ENCODE results near the gene KSR2.

Gene KSR2

DNA sequence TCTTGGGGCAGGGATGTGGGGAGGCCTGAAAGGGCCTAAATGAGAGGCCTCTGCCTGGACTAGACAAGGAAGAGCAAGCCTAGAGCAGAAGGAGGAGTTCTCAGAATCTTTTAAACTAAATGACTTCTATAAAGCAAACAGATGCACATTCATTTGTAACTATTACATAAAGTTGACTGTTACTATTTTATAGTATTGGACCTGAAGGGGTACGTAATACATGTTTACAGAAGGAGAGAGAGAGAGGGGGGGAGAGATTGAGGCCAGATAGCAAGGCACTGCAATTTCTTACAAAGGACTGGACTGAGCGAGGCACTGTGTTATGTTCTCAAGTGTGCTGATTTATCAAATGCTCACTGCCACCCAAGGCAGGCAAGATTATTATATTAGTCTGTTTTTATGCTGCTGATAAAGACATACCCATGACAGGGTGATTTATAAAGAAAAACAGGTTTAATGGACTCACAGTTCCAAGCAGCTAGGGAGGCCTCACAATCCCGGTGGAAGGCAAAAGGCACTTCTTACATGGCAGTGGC is 391.6 kb downstream of the KSR2 start:
- DNase-seq (ENCODE audit: low read depth), result no peak

DNA sequence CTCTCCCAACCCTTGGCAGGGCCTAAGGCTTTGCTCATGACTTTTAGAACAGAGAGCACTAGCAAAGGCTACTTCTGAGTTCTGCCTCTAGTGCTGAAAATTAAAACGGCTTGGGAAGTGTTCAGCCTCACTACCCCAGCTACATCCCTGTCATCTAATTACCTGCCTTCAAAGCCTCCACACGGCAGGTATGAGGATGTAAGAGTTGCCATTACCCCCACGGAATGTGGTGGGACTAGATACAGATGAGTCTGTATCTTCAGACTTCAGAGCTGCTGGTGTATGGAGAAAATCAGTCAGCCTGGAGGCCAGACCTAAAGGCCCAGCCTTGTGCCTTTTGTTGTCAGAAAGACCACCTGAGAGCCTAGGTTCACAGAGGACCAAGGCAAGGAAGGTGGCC is 392.7 kb downstream of the KSR2 start:
- no peak for DNase-seq (ENCODE audit: low read depth)

DNA sequence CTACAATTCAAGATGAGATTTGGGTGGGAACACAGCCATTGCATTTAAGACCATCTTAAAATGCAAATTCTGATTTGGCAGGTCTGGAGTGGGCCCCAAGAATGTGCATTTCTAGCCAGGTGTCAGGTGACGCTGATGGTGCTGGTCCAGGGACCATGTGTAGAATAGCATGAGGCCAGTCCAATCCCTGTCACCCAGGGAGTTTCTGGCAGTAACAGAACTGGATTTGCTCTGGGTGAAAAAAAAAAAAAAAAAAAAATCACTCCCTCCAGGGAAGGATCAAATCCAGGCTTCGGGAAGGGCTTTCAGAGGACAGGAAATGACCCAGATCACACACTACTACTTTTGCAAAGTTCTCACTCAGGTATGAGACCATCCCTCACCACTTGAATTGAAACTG is 394.1 kb downstream of the KSR2 start:
- DNase-seq (ENCODE audit: low read depth), result no peak

DNA sequence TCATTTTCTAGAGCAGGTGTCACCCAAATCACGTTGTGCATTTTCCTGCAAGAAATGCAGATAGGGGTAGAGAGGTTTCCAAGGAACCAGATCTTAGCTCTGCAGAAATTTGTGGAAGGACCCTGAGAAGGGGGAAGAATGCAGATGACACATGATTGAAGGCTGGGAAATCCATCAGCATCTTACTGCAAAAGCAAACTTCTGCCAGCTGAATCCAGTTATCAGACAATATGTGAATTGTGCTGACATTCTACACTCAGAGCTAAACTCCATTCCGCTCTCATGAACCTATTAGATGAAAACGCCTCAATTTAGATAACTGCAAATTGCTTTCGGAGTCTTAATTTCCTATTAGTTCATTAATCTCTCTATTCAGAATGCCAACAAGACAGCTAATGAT is 396.0 kb downstream of the KSR2 start:
- DNase-seq (ENCODE audit: low read depth), result no peak

DNA sequence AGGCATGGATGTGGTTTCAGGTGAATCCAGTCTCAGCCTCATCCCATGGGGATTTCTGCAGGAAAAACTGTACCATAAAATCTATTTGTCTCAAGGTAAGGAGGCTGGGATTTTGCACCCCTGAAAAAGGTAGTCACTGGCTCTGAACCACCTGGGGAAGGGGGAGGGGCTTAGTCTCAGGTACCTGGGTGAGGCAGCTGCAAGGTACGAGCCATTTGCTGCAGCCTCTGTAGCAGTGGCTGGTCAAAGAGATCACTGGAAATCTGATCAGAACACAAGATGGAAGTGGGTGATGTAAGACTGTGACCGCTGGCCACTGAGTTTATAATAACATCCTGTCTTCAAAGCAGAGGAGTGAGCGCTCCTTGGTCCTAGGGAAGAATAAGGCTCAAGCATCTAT is 397.5 kb downstream of the KSR2 start:
- no peak for DNase-seq (ENCODE audit: low read depth)

DNA sequence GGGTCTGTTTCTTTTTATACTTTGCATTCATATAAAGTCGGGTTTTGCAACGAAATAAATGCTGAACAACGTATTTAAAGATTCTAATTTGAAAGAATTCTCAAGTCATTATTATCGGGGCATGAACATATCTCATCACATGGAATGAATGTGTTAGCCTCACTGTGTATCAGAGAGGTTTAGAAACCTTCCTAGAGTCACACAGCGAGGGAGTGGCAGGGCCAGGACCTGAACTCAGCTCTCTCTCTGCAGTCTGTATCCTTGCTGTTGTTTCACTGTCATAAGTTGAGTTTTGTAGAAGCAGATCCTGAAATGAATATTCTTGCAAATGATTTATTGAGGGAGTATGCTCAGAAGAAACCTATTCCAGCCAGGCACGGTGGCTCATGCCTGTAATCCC is 398.2 kb downstream of the KSR2 start:
- no peak for DNase-seq (ENCODE audit: low read depth)

DNA sequence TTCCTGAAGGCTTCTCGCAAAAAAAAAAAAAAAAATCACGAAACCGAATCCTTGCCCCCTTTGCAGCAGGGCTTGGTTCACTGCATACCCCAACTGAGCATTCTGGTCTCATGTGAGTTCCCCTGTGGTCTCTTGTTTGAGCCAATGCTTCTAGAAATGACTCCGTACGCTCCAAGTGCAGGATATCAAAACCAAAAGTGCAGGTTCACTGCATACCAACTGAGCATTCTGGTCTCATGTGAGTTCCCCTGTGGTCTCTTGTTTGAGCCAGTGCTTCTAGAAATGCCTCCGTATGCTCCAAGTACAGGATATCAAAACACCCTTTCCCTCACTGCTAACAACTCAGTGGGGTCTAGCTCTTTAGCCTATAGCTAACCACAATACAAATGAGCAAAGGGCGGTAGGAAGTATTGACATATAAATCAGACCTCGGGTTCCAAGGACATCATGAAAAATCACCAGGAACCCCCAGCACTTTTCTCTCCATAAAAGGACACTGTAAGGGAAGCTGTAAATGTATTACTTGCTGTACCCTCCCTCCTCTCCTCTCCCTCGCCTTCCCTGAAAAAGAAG is 401.1 kb downstream of the KSR2 start:
- DNase-seq (ENCODE audit: low read depth), result no peak

DNA sequence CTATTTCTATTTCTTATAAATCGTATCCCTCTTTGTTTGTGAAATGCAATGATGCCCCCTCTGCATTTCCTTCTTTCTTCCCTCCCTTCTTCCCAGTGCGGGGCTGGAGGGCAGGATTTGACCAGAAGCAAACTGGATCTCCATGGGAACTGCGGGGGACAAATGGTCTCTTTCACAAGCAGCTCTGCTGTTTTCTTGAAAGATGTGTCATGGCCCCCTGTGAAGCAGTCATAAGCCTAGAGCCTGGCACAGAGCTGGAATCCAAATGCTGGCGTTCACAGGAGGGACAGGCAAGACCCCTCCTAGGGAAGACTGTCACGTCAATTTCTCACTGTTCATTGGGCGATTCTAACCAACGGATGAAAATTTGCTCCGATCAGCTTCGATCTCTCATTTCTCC is 403.9 kb downstream of the KSR2 start:
- no peak for DNase-seq (ENCODE audit: low read depth)

DNA sequence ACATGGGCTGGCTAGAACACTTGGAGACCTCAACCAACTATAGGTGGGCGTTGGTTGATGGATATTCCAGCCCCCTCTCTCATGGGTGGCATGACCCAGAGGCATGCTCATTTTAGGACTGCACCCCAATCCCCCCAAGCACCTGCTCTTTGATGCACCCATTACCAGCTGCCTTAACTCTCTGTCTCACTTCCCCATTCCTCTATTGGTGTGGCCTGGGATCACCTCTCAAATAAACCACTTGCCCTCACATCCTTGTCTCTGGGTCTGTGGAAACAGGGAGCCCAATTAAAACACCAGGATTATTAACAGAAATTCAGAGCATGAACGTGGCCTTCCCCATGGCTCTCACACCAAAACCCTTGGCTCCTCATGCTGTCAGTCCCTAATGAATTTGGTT is 405.1 kb downstream of the KSR2 start:
- no peak for DNase-seq (ENCODE audit: low read depth)

DNA sequence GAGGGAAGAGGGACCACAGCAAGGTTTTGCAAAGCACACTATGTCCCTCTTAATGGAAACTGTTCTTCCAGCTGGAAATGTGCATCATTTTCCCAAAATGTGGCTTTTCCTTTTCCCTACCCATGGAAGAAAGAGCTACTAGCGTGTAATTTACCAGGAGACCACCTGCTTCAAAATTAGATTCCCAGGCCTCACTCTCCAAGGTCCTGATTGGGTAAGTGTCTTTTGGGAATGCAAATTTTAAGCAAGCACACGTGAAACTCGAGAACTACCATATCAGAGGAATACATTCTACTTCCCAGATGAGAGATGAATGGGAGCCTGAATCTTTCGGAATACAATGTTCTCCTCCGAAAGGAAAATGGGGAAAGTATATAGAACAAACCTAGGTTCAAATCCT is 405.8 kb downstream of the KSR2 start:
- no peak for DNase-seq (ENCODE audit: low read depth)

DNA sequence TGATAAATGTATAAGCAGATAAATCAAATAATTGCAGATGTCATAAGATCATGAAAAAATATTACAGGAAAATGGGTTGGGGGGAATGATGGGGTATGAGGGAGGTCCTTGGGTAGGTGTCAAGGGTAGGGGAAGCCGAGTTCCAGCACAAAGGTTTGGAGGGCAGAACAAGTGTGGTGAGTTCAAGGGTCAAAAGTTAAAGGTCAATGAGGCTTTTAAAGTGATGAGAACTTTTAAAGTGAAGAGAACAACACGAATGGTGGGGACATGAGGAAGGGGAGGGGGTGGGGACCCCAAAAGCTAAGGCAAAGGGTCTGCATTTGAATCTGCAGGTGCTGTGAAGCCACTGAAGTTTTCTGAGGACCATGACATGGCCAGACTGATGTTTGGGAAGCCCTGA is 406.8 kb downstream of the KSR2 start:
- no peak for DNase-seq (ENCODE audit: low read depth)

DNA sequence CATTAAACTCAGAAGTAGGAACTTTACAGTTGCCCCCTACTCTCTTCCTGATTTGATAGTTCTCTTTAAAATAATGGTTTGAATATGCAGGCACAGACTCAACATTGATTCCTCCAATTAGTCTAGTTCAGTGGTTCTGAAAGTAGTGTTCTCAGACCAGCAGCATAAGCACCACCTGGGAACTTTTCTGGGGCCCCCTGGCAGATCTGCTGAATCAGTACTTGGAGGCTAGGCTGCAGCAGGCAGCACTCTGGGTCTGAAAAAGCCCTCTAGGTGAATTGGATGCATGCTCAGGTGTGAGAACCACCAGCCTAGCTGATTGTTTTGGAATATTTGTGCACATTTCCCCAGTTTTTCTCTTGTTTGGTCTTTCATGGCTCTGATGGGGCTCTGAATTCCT is 408.8 kb downstream of the KSR2 start:
- no peak for DNase-seq (ENCODE audit: low read depth)

DNA sequence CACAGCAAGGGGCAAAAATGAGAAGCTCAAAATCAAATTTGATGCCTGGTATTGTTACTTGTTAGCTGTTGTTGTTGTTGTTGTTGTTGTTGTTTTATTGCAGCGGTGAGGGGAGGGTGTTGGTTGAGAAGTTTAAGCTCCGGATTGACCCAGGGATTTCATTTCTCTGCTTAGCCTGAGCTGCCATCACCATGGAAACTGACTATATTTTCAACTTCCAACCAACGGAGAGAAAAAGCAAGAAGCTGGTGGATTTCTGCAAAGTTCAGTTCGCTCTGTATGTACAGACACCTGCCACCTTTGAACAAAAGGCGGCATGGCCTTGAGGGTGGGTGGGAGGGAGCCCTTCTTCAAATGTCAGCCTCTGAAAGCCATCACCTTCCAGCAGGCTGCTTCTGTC is 412.9 kb downstream of the KSR2 start:
- no peak for DNase-seq (ENCODE audit: low read depth)

DNA sequence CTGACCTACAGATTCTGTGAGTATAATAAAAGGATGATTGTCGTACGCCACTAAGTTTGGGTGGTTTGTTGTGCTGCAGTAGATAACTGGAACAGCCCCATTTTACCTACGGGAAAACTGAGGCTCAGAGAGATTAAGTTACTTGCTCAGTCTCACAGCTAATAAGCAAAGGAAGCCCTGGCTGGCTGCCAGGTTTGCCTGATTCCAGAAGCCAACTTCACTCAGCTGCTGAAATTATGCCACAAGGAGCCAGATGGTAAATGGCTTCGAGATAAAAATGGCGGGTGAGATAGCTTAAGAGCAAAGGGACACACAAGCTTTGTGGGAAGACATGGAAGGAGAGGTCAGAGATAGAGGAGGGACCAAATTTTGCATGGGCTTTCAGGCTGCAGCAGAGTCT is 415.8 kb downstream of the KSR2 start:
- DNase-seq (ENCODE audit: low read depth), result no peak

DNA sequence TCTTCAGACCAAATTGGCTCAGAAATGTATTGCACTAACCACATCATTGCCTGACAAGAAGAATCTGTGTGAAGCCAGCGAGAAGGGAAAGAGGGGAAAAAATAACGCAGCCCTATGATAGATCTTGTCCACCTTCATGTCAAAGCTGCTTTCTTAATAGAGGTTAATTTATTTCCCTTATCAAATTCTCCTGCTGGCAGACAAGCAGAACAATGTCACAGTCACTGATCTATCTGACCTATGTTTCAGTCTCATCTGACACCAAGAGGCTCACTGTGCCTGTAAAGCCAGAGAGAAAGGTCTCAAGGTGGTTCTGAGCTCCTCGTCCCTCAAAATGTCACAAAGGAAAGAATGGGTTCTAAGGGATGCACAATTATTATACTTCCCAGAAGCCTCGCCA is 417.1 kb downstream of the KSR2 start:
- DNase-seq (ENCODE audit: low read depth), result no peak

DNA sequence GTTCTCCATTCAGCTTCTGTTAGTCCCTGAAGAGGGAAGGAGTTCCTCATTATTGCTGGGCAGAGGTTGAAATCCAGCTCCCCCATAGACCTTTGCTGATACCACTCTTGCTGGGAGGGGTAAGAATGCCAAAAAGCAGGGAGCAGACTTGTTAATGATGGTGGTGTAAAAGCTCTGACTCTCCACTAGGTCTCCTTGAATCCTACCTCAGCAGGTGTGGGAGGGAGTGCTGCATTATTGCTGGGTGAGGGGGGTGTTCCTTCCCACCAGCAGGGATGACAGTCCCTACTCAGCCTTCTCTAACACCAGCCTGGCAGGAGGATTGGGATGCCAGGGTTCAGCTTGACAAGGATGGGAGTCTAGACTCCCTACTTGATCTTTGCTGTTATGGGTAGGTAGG is 421.6 kb downstream of the KSR2 start:
- no peak for DNase-seq (ENCODE audit: low read depth)

DNA sequence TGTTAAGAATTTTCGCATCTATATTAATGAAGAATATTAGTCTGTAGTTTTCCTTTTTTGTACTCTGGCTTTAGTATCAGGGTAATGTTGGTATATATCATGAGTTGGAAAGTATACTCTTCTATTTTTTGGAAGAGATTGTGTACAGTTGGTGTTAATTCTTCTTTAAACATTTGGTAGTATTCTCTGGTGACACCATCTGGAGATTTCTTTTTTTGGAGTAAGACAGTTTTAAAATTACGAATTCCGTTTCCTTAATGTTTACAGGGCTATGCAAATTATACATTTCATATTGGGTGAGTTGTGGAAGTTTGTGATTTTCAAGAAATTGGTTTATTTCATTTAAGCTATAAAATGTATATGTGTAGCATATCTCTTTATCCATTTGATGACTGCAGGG is 423.6 kb downstream of the KSR2 start:
- no peak for DNase-seq (ENCODE audit: low read depth)

DNA sequence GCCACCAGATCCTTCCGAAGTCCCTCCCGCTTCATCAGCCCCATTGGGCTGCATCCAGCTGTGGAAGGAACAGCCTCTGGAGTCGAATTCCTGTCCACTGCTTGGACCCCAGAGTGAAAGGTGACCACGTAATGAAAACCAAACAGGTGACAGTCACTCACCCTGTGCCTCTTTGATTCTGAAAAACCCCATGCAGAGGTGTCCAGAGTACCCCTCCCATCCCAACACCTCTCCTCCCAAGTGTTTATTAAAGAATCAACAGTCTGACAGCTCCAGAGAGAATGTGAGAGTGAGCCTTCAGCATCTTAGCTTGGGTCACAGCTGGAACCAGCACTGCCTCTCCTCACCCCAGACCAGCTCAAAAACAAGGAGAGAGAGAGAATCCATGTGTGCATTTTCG is 428.8 kb downstream of the KSR2 start:
- no peak for DNase-seq (ENCODE audit: low read depth)

DNA sequence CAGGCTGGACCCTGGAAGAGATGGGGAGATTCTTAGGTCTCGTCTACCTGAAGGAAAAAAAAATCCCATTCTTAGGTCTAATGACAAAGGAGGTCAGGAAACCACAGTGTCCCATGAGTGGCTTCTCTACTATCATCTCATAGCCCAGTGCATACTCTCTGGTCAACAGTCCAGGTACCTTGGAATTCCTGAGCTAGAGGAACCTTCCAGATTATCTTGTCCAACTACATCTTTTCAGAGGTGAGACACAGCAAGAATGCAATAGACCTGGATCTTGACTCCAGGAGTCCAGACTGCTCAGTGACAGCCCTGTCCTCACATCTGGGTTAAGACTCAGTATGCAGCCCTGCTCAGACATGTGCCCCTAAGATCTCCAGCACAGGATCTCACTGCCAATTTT is 429.9 kb downstream of the KSR2 start:
- DNase-seq (ENCODE audit: low read depth), result no peak

DNA sequence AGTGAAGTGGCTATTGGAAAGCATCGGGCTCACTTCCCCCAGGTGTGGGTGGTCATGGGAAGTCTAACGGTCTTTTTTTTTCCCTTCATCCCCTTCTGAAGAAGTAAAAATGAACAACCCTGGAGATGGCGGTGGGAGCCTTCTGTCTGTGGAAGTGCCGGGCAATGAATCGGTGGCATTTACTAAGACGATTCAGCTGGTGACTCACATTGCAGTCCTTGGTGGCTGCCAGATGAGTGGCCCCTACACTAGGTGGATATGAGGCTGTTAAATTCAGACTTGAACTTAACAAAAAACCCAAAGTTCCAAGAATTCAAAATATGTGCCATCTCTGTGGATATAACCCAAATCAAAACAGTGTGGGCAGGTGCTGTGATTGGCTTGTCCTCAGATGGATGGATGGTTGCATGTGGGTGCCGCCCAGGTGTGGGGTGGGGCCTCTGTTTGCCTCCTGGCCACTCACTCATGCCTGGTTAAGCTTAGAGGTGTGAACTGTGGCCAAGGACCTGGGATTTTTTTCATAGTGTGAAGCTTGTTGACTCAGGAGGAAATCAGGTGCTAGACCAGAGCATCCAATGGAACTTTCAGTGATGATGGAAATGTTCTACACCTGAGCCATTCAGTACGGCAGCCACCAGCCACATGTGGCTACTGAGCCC is 430.6 kb downstream of the KSR2 start:
- no peak for DNase-seq (ENCODE audit: low read depth)

DNA sequence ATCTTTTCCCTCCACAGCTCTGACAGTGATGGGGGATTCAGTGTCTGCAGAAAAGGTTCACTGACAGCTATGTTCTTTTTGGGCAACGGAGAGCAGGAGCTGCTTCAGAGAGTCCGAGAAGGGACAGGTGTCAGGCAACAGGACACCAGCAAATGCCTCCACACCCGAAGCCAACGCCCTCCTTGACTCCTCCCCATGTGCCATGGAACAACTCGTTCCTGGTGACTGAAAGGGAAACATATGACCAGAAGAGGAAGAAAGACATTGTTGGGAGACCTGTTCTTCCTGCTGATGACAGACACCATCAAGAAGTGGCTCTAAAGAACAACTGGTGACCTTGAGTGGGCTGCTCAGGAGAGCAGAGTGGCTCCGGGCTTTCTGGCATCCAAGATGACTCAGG is 435.1 kb downstream of the KSR2 start:
- DNase-seq (ENCODE audit: low read depth), result no peak

DNA sequence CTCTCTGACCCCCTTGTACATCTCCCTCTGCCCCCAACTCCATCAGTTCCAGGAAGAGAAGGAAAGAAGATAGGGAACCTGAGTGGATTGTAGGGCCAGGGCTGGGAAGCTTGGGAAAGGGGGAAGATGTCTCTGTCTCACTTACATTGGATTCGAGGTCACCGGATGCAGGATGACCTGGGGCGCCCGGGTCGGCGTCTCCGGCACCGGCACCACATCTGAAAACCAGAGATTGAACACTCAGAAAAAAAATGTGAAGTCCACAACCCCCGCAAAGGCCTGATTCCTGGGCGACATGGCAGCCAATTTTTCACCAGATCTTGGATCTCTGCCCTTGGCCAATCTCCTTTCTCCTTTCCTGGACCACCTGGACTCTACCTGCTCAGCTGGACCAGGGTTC is 438.0 kb downstream of the KSR2 start:
- DNase-seq (ENCODE audit: low read depth), result no peak

DNA sequence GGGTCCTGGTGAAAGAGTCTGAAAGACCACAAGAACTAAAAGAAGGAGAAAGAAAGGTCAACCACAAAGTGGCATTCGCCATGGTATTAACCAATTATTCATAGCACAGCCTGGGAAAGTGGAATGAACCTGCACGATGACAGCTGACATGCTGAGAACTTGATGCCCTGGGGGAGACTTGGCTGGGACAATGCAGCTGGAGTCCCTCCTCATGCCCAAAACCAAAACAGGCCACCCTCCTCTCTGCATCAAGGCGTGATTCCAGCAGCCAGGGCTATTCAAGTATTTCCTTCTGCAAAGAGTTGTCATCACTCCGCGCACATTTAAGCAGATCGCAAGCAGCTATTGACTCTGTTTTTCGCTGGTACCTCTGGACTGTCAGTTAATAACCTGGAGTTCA is 440.3 kb downstream of the KSR2 start:
- no peak for DNase-seq (ENCODE audit: low read depth)

DNA sequence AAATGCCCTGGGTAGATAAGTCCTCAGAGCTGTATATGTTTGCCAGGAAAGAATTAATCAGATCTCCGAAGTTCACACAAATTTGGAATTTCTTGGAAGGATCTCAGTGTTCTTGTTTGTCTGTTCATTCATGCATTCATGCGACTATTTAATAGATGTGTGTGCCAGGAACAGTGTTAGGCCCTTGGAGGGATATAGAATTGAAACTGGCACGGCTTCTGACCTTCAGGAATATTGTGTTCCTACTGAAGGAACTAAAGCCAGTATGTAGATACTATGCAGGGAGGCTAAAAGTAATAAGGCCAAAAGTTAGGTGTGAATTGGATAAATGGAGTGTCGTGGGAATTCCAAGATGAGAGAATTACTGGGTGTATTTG is 441.3 kb downstream of the KSR2 start:
- DNase-seq (ENCODE audit: low read depth), result no peak
